DLD1 (cell line): ENCODE measurements around the gene COA6.
"Not testable (repeated sequence)": the region's sequence is repeated elsewhere in the genome, so short reads cannot be mapped to it uniquely, and the experiment has no call there.

Experiments
- in situ Hi-C: cut with HindIII; loops from 2 replicates; pipeline ENCODE4 v1.10.0; 2017; ENCODE audit warnings: low sequenced_read_pairs

COA6 gene

GRCh38 chr1:234369033-234369430 lies 4.2 kb upstream of the COA6 start:
- in situ Hi-C loops: no loop called here

DNA sequence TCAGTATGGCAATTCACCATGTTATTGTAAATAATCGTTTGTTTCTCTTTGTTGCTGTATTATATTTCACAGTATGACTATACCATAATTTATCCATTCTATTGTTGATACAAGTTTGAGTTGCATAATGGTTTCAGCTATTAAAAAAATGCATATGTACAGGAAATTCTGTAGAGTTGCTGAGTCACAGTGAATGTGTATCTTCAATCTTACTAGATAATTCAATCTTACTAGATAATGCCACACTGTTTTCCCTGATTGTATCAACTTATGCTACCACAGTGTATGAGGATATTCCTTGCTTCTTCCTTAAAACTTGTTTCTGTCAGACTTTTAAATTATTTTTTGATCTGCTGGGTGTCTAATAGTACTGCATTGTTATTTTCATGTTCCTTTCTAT lies 3.5 kb upstream of the COA6 start:
- in situ Hi-C loops: no loop called here

- in situ Hi-C loops: no loop called here
Observed at GRCh38 chr1:234371414-234371813, 1.8 kb upstream of the COA6 start.

DNA sequence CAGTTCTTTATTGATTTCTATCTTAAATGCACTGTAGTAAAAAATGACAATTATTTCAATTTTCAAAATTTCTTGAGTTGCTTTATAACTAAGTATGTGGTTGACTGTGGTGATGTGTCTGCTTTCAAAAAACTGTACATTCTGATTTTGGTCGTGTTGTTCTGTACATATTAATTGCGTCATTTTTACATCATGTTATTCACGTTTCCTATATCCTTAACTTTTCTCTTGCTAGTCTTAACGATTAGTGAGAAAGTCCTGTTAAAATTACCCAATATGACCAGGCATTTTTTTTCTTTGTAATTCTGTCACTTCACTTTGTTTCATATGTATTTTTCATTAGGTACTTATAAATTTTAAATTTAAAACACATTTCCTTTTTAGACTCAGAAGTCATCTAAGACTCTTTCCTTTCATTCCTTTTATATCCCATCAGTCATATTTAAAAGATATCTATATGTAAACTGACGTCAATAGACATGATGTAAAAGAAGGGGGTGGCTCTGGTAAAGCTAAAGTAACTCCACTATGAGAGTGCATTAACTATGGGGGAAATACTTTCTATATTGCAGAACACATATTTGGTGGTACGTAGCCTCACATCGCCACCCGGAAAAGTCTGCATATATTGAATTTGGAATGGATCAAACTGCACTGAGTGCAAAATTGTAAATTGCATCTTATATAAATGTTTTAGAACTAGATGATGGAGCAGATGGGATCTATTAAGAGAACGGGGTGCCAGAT lies 1.1 kb upstream of the COA6 start:
- in situ Hi-C loops: no loop called here

DNA sequence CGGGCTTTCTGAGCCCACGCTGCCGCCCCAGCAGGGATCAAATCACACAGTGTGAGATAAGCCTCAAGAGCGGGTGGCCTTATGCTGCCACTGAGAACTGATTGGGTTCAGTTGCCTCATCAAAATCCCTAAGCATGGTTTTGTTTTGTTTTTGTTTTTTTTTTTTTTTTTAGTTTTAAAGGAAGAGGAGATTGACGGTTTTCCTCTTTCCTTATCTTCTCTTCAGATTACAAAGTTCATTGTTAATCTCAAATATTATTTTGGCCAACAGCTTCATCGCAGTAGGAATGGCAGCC lies 651 bp downstream of the COA6 start:
- in situ Hi-C loops: no loop called here

DNA sequence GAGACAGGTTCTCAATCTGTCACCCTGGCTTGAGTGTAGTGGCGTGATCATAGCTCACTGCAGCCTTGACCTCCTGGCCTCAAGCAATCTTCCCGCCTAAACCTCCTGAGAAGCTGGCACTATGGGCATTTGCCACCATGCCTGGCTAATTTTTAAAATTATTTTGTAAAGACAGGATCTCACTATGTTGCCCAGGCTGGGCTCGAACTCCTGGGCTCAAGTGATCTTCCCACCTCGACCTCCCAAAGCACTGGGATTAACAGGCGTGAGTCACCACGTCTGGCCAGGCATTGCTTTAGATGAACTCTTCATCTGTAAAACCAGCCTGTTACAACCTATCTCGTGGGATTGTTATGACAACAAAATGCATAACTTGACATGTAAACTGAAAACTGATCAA lies 2.4 kb downstream of the COA6 start:
- in situ Hi-C loops: no loop called here

DNA sequence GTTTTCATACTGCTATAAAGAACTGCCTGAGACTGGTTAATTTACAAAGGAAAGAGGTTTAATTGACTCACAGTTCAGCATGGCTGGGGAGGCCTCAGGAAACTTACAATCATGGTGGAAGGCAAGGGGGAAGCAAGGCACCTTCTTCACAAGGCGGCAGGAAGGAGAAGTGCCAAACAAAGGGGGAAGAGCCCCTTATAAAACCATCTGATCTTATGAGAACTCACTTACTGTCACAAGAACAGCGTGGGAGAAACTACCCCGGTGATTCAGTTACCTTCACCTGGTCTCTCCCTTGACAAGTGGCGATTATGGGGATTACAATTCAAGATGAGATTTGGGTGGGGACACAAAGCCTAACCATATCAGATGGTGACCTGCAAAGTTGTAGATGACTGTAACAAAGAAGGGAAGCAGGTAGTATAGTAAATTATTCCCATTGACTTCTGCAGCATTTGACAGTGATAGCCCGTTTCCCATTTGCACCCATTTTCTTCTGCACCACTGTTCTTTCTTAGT lies 6.4 kb downstream of the COA6 start:
- in situ Hi-C loops: not testable (repeated sequence)

- in situ Hi-C loops: no loop called here
Observed at GRCh38 chr1:234381699-234382555, 8.7 kb downstream of the COA6 start.

DNA sequence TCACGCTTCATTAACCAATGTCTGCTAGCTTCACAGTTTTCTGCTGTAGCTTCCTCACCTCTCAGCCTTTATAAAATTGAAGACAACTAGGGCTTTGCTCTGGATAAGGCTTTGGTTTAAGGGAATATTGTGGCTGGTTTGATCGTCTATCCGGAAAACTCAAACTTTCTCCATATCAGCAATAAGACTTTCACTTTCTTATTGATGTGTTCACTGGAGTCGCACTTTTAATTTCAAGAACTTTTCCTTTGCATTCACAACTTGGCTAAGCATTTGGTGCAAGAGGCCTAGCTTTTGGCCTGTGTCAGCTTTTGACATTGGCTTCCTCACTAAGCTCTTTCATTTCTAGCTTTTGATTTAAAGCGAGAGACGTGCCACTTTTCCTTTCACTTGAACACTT lies 12.9 kb downstream of the COA6 start:
- in situ Hi-C loops: no loop called here

DNA sequence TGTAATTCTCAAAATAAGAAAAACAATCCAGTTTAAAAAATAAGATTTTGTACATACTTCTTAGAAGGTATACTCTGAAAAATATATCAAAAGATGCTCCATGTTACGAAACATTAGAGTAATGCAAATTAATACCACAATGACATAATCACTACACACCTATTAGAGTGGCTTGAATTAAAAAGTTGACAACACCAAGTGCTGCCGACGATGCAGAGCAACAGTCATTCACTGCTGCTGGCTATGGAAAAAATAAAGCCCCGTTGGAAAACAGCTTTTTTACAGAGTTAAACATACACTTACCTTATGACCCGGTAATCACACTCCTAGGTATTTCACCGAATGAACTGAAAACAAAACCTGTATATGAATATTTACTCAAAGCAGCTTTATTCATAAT lies 14.8 kb downstream of the COA6 start:
- in situ Hi-C loops: no loop called here

DNA sequence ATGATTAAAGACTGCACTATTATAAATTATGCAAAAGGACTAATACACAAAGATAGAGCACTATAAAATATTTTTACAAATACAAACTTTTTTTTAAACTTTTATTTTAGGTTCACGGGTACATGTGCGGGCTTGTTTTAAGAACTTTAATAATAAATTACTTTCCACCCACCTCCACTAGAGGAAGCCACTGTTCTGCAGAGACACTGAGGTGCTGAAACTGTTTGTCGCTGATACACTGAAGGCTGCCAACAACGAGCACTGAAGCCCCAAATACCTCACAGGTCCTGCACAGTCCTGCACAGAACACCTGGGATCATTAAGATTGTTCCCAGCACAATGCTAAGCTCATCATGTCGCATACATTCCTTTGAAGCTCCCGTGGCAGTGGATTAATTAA lies 19.9 kb downstream of the COA6 start:
- in situ Hi-C loops: no loop called here

GRCh38 chr1:234395297-234395696 lies 22.0 kb downstream of the COA6 start:
- in situ Hi-C loops: no loop called here

DNA sequence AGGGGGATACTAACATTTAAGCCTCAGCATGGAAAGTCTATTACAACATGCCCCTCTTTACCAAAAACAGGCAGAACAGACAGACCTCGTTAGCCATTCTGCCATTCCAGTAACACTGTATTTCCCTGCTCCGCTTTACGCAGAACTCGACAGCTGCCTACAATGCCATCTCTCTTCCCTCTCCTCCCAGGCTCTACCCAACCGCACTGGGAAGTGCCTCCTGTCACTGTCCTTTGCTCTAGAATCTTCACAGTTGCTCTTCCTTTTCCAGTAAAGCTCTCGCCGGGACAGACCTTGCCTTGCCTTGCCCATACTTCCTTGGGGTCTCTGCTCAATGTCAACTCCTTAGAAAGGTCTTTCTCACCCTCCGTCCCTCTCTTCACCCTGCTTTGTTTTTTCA lies 22.8 kb downstream of the COA6 start:
- in situ Hi-C loops: no loop called here

DNA sequence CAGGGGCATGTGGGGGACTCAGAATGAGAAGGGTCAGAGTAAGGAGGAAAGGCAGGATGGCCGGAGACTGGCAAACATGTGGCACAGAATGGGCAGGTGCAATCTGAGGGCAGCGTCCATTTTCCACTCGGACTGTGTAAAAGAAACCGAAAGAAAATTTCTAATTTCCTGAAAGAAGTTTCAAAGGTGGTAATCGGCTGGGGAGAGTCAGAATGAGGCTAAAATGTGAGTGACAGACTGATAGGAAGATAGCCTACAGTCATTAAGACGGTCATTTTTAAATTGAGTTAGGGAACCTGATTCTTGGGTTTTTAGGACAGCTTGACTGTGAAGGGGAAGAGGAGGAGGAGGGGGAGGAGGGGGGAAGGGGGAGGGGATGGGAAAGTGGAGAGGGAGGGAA lies 23.6 kb downstream of the COA6 start:
- in situ Hi-C loops: no loop called here

- in situ Hi-C loops: no loop called here
Observed at GRCh38 chr1:234397732-234398131, 24.5 kb downstream of the COA6 start.

DNA sequence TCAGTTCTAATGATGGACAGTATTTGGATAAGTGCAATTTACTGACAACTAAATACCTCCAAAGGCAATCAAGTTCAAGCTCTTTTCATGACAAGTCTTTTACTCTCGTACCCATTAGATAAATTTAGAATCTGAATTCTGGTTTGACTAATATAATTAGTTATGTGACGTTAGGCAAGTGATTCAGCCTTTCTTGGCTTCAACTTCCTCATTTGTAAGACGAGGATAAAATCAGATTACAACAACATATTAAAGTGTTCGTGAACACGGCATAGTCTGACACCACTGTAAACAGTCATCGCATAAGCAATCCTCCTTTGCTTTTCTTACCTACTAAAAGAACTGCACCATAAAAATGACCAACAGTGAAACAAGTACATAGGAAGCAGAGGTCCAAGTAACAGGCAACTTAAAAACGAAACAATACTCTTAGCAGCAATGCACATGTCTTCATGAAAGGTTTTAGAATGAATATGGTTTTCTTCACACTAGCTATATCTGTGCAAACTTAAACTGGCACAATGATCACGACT lies 25.7 kb downstream of the COA6 start:
- in situ Hi-C loops: no loop called here

GRCh38 chr1:234399515-234399914 lies 26.3 kb downstream of the COA6 start:
- in situ Hi-C loops: not testable (repeated sequence)

- in situ Hi-C loops: no loop called here
Observed at GRCh38 chr1:234400773-234401172, 27.5 kb downstream of the COA6 start.

DNA sequence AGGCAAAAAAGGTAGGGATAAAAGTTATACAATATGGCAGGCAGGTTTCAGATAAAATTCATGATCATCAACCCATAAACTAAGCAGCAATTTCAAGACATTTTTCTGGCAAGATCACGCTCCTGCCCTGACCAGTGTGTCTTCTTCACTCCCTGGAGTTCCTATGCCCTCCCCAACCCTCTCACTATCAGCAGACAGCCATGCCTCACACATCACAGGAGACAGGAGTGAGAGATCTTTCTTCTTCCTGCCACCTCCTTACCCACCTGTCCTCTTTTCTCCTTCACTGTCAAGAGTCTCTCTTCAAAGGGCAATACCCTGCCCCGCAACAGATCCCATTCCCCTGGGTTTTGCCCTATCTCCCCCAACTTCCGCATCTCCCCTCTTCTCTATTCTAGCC lies 28.4 kb downstream of the COA6 start:
- in situ Hi-C loops: no loop called here

- in situ Hi-C loops: no loop called here
Observed at GRCh38 chr1:234402939-234403338, 29.7 kb downstream of the COA6 start.

GRCh38 chr1:234405676-234406075 lies 32.4 kb downstream of the COA6 start:
- in situ Hi-C loops: no loop called here

DNA sequence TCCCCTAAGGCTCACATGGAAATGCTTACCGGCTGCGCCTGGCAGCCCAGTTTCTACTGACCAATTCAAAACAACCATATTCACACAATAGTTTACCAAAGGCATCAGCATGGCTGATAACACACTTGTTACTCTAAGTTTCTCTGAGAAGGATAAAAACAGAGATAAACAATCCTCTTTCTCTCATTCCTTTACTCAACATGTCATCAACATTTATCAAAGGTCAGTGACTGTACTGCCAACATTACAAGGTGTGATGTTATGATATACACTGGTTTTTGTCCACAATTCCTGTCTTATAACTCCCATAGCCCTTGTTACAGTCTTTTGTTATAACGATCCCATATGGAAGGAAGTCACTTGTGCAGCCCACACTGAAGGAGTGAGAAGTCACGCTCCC lies 33.6 kb downstream of the COA6 start:
- in situ Hi-C loops: no loop called here
